Neural progenitor cell (in vitro differentiated cells): ENCODE results near the gene CALY. TPM values are rescaled to one million over a fixed set of nuclear protein-coding genes. Genes with fewer than 3 reads are reported as not detected.
A peak's percentile ranks its signal among the peaks of the same experiment; 100 is the strongest.

Experiments
- DNase-seq: peaks from one replicate; pipeline ENCODE4 v3.0.0-alpha.2; 2016; ENCODE audit warnings: low spot score
- H2AFZ ChIP-seq: fragments of 200-600 bp; sonication (generic); replicated peaks from 2 replicates; pipeline ENCODE4 v1.6.1; 2016; ENCODE audit warnings: antibody characterized with exemption
- H3F3A ChIP-seq: fragments of 200-600 bp; sonication (generic); 2 replicates; pipeline ENCODE4 v1.6.1; 2016; ENCODE audit warnings: antibody characterized with exemption, low read depth
- H3K27ac ChIP-seq: fragments of 200-600 bp; sonication (generic); 2 replicates; pipeline ENCODE4 v1.5.1; 2016; ENCODE audit warnings: mild to moderate bottlenecking
- H3K27me3 ChIP-seq: fragments of 200-600 bp; sonication (generic); 2 replicates; pipeline ENCODE4 v1.6.1; 2016; ENCODE audit warnings: mild to moderate bottlenecking, moderate library complexity
- H3K36me3 ChIP-seq: fragments of 200-600 bp; sonication (generic); 2 replicates; pipeline ENCODE4 v1.5.1; 2016
- H3K4me1 ChIP-seq: fragments of 200-600 bp; sonication (generic); 2 replicates; pipeline ENCODE4 v1.6.1; 2016; ENCODE audit warnings: mixed run types
- H3K4me2 ChIP-seq: fragments of 200-600 bp; sonication (generic); 2 replicates; pipeline ENCODE4 v1.6.1; 2016
- H3K4me3 ChIP-seq: fragments of 200-600 bp; sonication (generic); 2 replicates; pipeline ENCODE4 v1.5.1; 2016
- H3K79me2 ChIP-seq: fragments of 200-600 bp; sonication (generic); 2 replicates; pipeline ENCODE4 v1.6.1; 2016; ENCODE audit warnings: low read depth
- H3K9ac ChIP-seq: fragments of 200-600 bp; sonication (generic); 2 replicates; pipeline ENCODE4 v1.6.1; 2016
- H3K9me3 ChIP-seq: fragments of 200-600 bp; sonication (generic); 2 replicates; pipeline ENCODE4 v1.5.1; 2016; ENCODE audit warnings: low read depth
- H4K20me1 ChIP-seq: fragments of 200-600 bp; sonication (generic); 2 replicates; pipeline ENCODE4 v1.6.1; 2016; ENCODE audit warnings: low read depth
- H3K27ac Mint-ChIP-seq: 3 replicates; pipeline ENCODE4 v1.8.0; 2021; ENCODE audit warnings: mixed read lengths
- H3K27me3 Mint-ChIP-seq: 2 replicates; pipeline ENCODE4 v1.8.0; 2022; ENCODE audit warnings: low read depth, mild to moderate bottlenecking, inconsistent platforms, moderate library complexity, mixed read lengths; ENCODE audit not compliant: insufficient read depth
- H3K36me3 Mint-ChIP-seq: 3 replicates; pipeline ENCODE4 v1.8.0; 2021; ENCODE audit warnings: mixed read lengths
- H3K4me1 Mint-ChIP-seq: 3 replicates; pipeline ENCODE4 v1.8.0; 2021; ENCODE audit warnings: mixed read lengths
- H3K4me3 Mint-ChIP-seq: 3 replicates; pipeline ENCODE4 v1.8.0; 2021; ENCODE audit warnings: mild to moderate bottlenecking, moderate library complexity, mixed read lengths
- H3K9me3 Mint-ChIP-seq: 3 replicates; pipeline ENCODE4 v1.8.0; 2020; ENCODE audit warnings: mixed read lengths
- CTCF ChIP-seq: fragments of 200-600 bp; sonication (generic); IDR thresholded peaks from 2 replicates; pipeline ENCODE4 v1.5.1; 2017; ENCODE audit warnings: antibody characterized with exemption, mild to moderate bottlenecking
- EZH2 ChIP-seq: fragments of 200-600 bp; sonication (generic); IDR thresholded peaks from 2 replicates; pipeline ENCODE4 v1.6.1; 2017; ENCODE audit warnings: antibody characterized with exemption, mild to moderate bottlenecking, moderate library complexity
- EZH2phosphoT487 ChIP-seq: fragments of 200-600 bp; sonication (generic); IDR thresholded peaks from 2 replicates; pipeline ENCODE4 v1.6.1; 2017; ENCODE audit warnings: antibody characterized with exemption
- total RNA-seq: library from RNA; depleted of rRNA; stranded (reverse); fragments of >200 nt; gene quantifications from 2 replicates; pipeline ENCODE4 v1.2.3, GENCODE V29; 2015; ENCODE audit warnings: low replicate concordance

CALY gene
- total RNA-seq, 1 donor from 2014 or later = not detected

GRCh38 chr10:133334503-133335245 is 2.0 kb downstream of the CALY start:
- H3K9ac ChIP-seq = no peak overlapping the region

GRCh38 chr10:133332936-133333699 is 3.6 kb downstream of the CALY start:
- H3K79me2 ChIP-seq = no peaks in the 10 kb centered on the region
- no peak for DNase-seq
- peaks cover 39% of the 10 kb centered on the region for H3K27me3 Mint-ChIP-seq
- no peak overlapping the region for H3K9ac ChIP-seq
- no peak overlapping the region for H3K27ac Mint-ChIP-seq
- H3K9me3 ChIP-seq = no peaks in the 10 kb centered on the region
- H3K4me2 ChIP-seq = no peak overlapping the region
- H3K4me1 Mint-ChIP-seq = peaks cover 6% of the 10 kb centered on the region
- H3K36me3 ChIP-seq = no peaks in the 10 kb centered on the region
- peaks cover 4% of the 10 kb centered on the region for H3F3A ChIP-seq
- no peak overlapping the region for H3K4me3 ChIP-seq
- TF ChIP-seq EZH2phosphoT487 (no peak), EZH2 (no peak), CTCF (no peak)
- H3K27me3 ChIP-seq = peaks cover 95% of the 10 kb centered on the region
- H3K9me3 Mint-ChIP-seq = peaks cover 24% of the 10 kb centered on the region
- H3K4me3 Mint-ChIP-seq = peak overlapping the region; percentile 46
- no peak overlapping the region for H2AFZ ChIP-seq
- H3K4me1 ChIP-seq = peaks cover 16% of the 10 kb centered on the region
- peaks cover 2% of the 10 kb centered on the region for H3K36me3 Mint-ChIP-seq
- H3K27ac ChIP-seq = no peak overlapping the region
- peaks cover 6% of the 10 kb centered on the region for H4K20me1 ChIP-seq

More at GRCh38 chr10:133334503-133335245, 2.0 kb downstream of the CALY start:
- H3K9me3 ChIP-seq = no peaks in the 10 kb centered on the region
- Mint-ChIP-seq H3K9me3 (peaks cover 24% of the 10 kb centered on the region), H3K27me3 (peaks cover 36% of the 10 kb centered on the region), H3K4me3 (peak overlapping the region; percentile 81), H3K36me3 (peaks cover 2% of the 10 kb centered on the region), H3K4me1 (peaks cover under 1% of the 10 kb centered on the region), H3K27ac (no peak overlapping the region)
- no peaks in the 10 kb centered on the region for H3K79me2 ChIP-seq
- H3K27ac ChIP-seq = no peak overlapping the region
- peaks cover 10% of the 10 kb centered on the region for H3K4me1 ChIP-seq
- peak overlapping the region; percentile 75 for H3K4me2 ChIP-seq
- H3K36me3 ChIP-seq = no peaks in the 10 kb centered on the region
- DNase-seq = peak; percentile 52
- peaks cover 92% of the 10 kb centered on the region for H3K27me3 ChIP-seq
- peaks cover 6% of the 10 kb centered on the region for H4K20me1 ChIP-seq
- H3K4me3 ChIP-seq = peak overlapping the region; percentile 43
- peak overlapping the region; percentile 13 for H2AFZ ChIP-seq
- peak; percentile 83 for TF ChIP-seq EZH2
- no peak for TF ChIP-seq EZH2phosphoT487
- peaks cover 4% of the 10 kb centered on the region for H3F3A ChIP-seq

GRCh38 chr10:133329491-133330202 is 7.0 kb downstream of the CALY start:
- Mint-ChIP-seq H3K27me3 (peaks cover 51% of the 10 kb centered on the region), H3K4me3 (peak overlapping the region; percentile 65), H3K27ac (no peak overlapping the region), H3K4me1 (peaks cover 19% of the 10 kb centered on the region), H3K9me3 (peaks cover 24% of the 10 kb centered on the region), H3K36me3 (peaks cover 2% of the 10 kb centered on the region)
- Histone ChIP-seq H3K36me3 (no peaks in the 10 kb centered on the region), H3K27me3 (peaks cover 95% of the 10 kb centered on the region), H4K20me1 (no peaks in the 10 kb centered on the region), H3F3A (peaks cover 6% of the 10 kb centered on the region), H3K4me2 (peak overlapping the region; percentile 80), H3K9ac (no peak overlapping the region), H2AFZ (peak overlapping the region; percentile 14), H3K79me2 (no peaks in the 10 kb centered on the region), H3K9me3 (no peaks in the 10 kb centered on the region), H3K27ac (no peak overlapping the region), H3K4me3 (peak overlapping the region; percentile 36), H3K4me1 (peaks cover 21% of the 10 kb centered on the region)
- TF ChIP-seq EZH2 = peak; percentile 72
- peak; percentile 98 for TF ChIP-seq CTCF
- TF ChIP-seq EZH2phosphoT487 = peak; percentile 26
- DNase-seq = peak; percentile 93
